ENCODE measurements around the gene FOXO1.

DNA sequence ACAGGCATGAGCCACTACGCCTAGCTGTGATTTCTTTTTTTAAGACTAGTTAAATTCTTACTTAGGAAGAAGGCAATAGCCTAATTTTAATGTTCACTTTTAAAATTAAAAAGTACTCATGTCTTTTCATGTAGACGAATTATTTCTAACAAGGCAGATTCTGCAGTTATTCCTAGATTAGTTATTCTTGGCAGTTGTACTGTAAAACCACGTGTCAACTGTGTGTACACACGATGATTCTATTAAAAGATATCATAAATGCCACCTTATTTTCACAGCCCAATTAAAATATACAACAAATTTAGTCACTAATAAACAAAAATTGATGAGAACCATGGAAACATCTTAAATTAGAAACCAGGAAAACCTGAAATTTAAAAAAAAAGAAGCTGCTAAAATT lies 10.6 kb upstream of the FOXO1 start:
- TF ChIP-seq, protein P1, sequence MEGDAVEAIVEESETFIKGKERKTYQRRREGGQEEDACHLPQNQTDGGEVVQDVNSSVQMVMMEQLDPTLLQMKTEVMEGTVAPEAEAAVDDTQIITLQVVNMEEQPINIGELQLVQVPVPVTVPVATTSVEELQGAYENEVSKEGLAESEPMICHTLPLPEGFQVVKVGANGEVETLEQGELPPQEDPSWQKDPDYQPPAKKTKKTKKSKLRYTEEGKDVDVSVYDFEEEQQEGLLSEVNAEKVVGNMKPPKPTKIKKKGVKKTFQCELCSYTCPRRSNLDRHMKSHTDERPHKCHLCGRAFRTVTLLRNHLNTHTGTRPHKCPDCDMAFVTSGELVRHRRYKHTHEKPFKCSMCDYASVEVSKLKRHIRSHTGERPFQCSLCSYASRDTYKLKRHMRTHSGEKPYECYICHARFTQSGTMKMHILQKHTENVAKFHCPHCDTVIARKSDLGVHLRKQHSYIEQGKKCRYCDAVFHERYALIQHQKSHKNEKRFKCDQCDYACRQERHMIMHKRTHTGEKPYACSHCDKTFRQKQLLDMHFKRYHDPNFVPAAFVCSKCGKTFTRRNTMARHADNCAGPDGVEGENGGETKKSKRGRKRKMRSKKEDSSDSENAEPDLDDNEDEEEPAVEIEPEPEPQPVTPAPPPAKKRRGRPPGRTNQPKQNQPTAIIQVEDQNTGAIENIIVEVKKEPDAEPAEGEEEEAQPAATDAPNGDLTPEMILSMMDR (IDR thresholded peaks at IDR 0.05), result no peak
- TF ChIP-seq EP300 (IDR thresholded peaks at IDR 0.05) (no peak), POLR2A (IDR thresholded peaks at IDR 0.05) (no peak)

Measured in sigmoid colon (tissue), 4 donors.